Bladder microvascular endothelial cell (primary cell): ENCODE data around the gene MYMK. TPM values are rescaled to one million over a fixed set of nuclear protein-coding genes. Genes with fewer than 3 reads are reported as not detected.

ENCODE experiments used
- total RNA-seq: library from RNA; depleted of rRNA; stranded (reverse); fragments of >200 nt; gene quantifications from 2 replicates; pipeline ENCODE4 v1.2.3, GENCODE V29; 2014

Gene MYMK, protein sequence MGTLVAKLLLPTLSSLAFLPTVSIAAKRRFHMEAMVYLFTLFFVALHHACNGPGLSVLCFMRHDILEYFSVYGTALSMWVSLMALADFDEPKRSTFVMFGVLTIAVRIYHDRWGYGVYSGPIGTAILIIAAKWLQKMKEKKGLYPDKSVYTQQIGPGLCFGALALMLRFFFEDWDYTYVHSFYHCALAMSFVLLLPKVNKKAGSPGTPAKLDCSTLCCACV
- total RNA-seq = not detected in 2 replicates

DNA sequence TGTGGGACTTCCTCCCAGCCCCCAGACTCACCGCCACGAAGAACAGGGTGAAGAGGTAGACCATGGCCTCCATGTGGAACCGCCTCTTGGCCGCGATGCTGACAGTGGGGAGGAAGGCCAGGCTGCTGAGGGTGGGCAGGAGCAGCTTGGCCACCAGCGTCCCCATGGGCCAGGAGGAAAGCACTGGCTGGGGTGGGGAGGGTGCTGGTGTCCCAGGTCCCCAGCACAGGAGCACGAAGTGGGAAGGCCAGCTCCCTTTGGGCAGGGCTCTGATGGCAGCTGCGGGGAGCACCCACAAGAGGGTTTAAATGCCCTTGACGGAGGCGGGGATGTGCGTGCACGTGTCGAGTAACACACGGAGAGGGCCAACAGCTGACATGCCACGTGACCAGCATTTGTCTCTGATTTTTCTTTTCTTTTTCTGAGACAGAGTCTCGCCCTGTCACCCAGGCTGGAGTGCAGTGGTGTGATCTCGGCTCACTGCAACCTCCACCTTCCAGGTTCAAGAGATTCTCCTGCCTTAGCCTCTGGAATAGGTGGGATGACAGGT lies at the start of gene MYMK:
Gene MYMK, minus strand, starts transcription at position 281 of the 550 bp plus-strand sequence. Its CDS starts 115 bp downstream, at position 166.

DNA sequence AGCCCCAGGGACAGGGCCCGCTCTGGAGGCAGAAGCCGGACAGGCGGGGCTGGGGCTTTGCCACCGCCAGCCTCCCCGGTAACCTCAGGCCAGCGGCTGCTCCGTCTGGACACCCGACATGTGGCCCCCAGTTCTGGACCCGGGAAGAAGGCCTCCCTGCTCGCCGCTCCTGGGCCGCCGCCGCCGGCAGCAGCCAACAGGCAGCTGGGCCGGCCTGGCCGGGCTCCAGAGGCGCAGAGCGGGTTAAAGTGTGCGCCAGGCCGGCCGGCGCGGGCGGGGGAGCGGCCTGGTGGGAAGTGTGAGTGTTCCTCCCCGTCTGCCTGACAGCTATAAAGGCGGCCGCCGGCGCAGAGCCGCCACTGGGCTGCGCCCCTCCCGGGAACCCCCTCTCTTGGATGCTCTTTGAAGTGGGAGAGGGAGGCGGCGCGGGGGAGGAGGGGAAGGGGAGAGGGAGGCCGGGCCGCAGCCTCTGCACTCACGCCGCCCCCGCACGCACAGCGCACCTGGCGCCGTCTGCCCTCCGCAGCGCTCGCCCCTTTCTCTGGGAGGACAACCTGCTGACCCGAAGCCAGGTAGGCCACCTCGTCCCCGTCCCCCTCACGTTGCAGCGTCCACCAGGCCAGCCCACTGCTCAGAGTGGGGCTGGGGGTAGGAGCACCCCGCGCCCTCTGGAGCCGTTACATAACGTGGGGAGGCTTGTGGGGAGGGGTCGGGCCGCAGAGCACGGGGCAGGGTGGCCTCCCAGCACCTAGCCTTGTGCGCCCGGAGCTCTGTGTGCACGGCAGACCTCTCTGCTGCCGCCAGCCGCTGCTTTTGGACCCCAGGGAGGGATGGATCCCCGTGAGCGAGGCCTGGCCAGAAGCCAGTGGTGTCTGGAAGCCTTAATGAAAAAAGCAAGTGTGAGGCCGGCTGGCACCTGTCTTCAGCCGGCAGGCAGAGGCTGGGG lies 9.9 kb upstream of the MYMK start, which contains the start of gene ADAMTSL2:
Gene ADAMTSL2, plus strand, starts transcription at position 359 of the 946 bp plus-strand sequence. CDS start 2,009 bp downstream, outside the sequence.

DNA sequence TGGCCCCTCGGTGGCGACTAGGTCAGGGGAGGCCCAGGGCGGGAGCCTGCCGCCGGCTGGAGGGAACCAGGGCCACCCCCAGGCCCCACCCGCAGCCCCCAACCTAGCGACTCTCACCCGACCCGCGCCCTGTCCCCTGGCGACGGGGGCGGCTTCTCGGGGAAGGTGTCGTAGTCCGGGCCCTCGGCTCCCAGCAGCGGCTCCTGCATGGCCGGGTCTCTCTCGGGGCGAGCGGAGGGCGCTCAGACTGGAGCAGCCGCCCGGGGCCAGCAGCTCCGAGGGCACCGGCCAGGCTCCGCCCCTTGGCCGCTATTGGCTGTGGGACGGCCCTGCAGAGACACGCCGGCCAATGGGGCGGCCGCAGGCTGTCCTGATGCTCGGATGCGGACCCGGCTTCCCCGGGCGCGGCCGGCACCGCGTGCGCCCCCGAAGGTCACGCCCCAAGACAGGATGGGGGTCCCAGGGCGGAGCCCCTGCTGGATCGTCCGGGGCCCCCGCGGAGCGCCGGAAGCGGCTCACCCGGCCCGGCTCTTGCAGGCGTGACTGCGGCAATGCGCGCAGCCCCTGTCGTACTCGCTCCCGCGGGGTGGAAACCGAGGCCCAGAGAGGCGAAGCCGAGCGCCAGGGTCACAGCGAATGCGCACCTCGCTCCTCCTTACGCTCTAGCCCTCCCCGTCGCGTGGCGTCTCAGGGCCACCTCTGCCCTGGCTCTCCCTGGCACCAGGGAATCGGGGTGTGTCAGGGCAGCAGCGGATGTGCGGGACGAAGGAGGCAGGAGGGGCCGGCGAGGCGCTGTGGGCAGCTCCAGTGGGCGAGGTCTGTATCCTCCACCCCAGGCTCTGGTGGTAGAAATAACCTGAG lies 45.7 kb downstream of the MYMK start, which contains the start of gene SLC2A6:
Gene SLC2A6, minus strand, starts transcription at position 249 of the 861 bp plus-strand sequence. Its CDS starts 40 bp downstream, at position 209.

Other genes with a start within 250 kb of the MYMK start
- 0.16 TPM in 1 of 2 replicates, not detected in the other for gene ABO, start 249.8 kb downstream of the MYMK start, total RNA-seq
- gene SURF6, start 188.8 kb downstream of the MYMK start, total RNA-seq = 5.7 and 18.4 TPM in 2 replicates
- 9.4 and 39.6 TPM in 2 replicates for gene MED22, start 176.8 kb downstream of the MYMK start, total RNA-seq
- gene RPL7A, start 176.7 kb downstream of the MYMK start, total RNA-seq = 1,653 and 2,260 TPM in 2 replicates
- 14.9 and 17.1 TPM in 2 replicates for gene SURF1, start 168.5 kb downstream of the MYMK start, total RNA-seq
- gene SURF2, start 168.4 kb downstream of the MYMK start, total RNA-seq = 10.4 and 12.6 TPM in 2 replicates
- gene SURF4, start 148.9 kb downstream of the MYMK start, total RNA-seq = 233 and 341 TPM in 2 replicates
- 0.25 and 0.49 TPM in 2 replicates for gene STKLD1, start 148.6 kb downstream of the MYMK start, total RNA-seq
- gene REXO4, start 106.9 kb downstream of the MYMK start, total RNA-seq = 14.6 and 23.6 TPM in 2 replicates
- 0.49 and 3.0 TPM in 2 replicates for gene ADAMTS13, start 102.6 kb downstream of the MYMK start, total RNA-seq
- 4.7 and 30.5 TPM in 2 replicates for gene CACFD1, start 65.0 kb downstream of the MYMK start, total RNA-seq
- 30.0 and 40.0 TPM in 2 replicates for gene SLC2A6, start 45.9 kb downstream of the MYMK start, total RNA-seq
- under 0.01 TPM in 2 replicates for gene ADAMTSL2, start 9.7 kb upstream of the MYMK start, total RNA-seq
- gene FAM163B, start 84.4 kb upstream of the MYMK start, total RNA-seq = not detected in 2 replicates
- not detected in 2 replicates for gene DBH, start 111.4 kb upstream of the MYMK start, total RNA-seq
- gene SARDH, start 213.4 kb upstream of the MYMK start, total RNA-seq = 0.16 and 0.19 TPM in 2 replicates